Neural cell (in vitro differentiated cells): Measurements from ENCODE around the gene CRYBA1. TPM values are rescaled to one million over a fixed set of nuclear protein-coding genes. Genes with fewer than 3 reads are reported as not detected.

Source experiments
- H2AFZ ChIP-seq: fragments of 200-600, 300-800 bp; sonication (generic), shearing (Covaris generic); 2 replicates; pipeline ENCODE4 v1.6.0; 2014; ENCODE audit warnings: low read depth, mild to moderate bottlenecking, antibody characterized with exemption, low read length, moderate library complexity
- H3F3A ChIP-seq: fragments of 200-600 bp; shearing (Covaris generic); 2 replicates; pipeline ENCODE4 v1.6.1; 2016; ENCODE audit warnings: mild to moderate bottlenecking, moderate library complexity, mixed read lengths, antibody characterized with exemption, low read length; ENCODE audit not compliant: insufficient read depth, poor library complexity, severe bottlenecking
- H3K27ac ChIP-seq: fragments of 200-600, 300-800 bp; sonication (generic), shearing (Covaris generic); 2 replicates; pipeline ENCODE4 v1.5.1; 2014; ENCODE audit warnings: mild to moderate bottlenecking, low read length, moderate library complexity
- H3K27me3 ChIP-seq: fragments of 300-800, 200-600 bp; sonication (generic), shearing (Covaris generic); 2 replicates; pipeline ENCODE4 v1.6.0; 2014; ENCODE audit warnings: mild to moderate bottlenecking, low read depth, low read length, moderate library complexity; ENCODE audit not compliant: insufficient read depth
- H3K36me3 ChIP-seq: fragments of 300-800, 200-600 bp; sonication (generic), shearing (Covaris generic); 2 replicates; pipeline ENCODE4 v1.5.1; 2014; ENCODE audit warnings: mild to moderate bottlenecking, antibody characterized with exemption, low read length, moderate library complexity; ENCODE audit not compliant: insufficient read depth
- H3K4me2 ChIP-seq: fragments of 300-800, 200-600 bp; sonication (generic), shearing (Covaris generic); 2 replicates; pipeline ENCODE4 v1.6.0; 2014; ENCODE audit warnings: mild to moderate bottlenecking, low read length
- H3K4me3 ChIP-seq: fragments of 300-800, 200-600 bp; sonication (generic), shearing (Covaris generic); 2 replicates; pipeline ENCODE4 v1.5.1; 2014; ENCODE audit warnings: mild to moderate bottlenecking, low read length, moderate library complexity
- H3K79me2 ChIP-seq: fragments of 200-600 bp; shearing (Covaris generic); replicated peaks from 2 replicates; pipeline ENCODE4 v1.6.0; 2014; ENCODE audit warnings: mild to moderate bottlenecking, low read length, moderate library complexity; ENCODE audit not compliant: insufficient read depth
- H3K9ac ChIP-seq: fragments of 300-800, 200-600 bp; sonication (generic), shearing (Covaris generic); 2 replicates; pipeline ENCODE4 v1.6.1; 2016; ENCODE audit warnings: mild to moderate bottlenecking, low read length, mixed read lengths
- H3K9me2 ChIP-seq: fragments of 200-600 bp; shearing (Covaris generic); 2 replicates; pipeline ENCODE4 v1.6.1; 2016; ENCODE audit warnings: mild to moderate bottlenecking, low read length, mixed read lengths; ENCODE audit not compliant: insufficient read depth
- H3K9me3 ChIP-seq: fragments of 200-600, 300-800 bp; sonication (generic), shearing (Covaris generic); 2 replicates; pipeline ENCODE4 v1.6.1; 2016; ENCODE audit warnings: mild to moderate bottlenecking, mixed run types, low read length, moderate library complexity, mixed read lengths
- H4K20me1 ChIP-seq: fragments of 200-600 bp; shearing (Covaris generic); 2 replicates; pipeline ENCODE4 v1.6.1; 2016; ENCODE audit warnings: mild to moderate bottlenecking, mixed run types; ENCODE audit not compliant: insufficient read depth
- CTCF ChIP-seq: fragments of 450-650 bp; IDR thresholded peaks from 2 replicates; pipeline ENCODE4 v1.5.1; 2014; ENCODE audit warnings: antibody characterized with exemption, mild to moderate bottlenecking, moderate library complexity; ENCODE audit not compliant: poor library complexity, severe bottlenecking
- EP300 ChIP-seq: fragments of 450-650 bp; conservative IDR thresholded peaks from 2 replicates; pipeline ENCODE4 v1.6.1; 2014; ENCODE audit warnings: antibody characterized with exemption, mild to moderate bottlenecking, moderate library complexity; ENCODE audit not compliant: poor library complexity, severe bottlenecking
- EZH2 ChIP-seq: fragments of 200-600, 300-800 bp; shearing (Covaris generic), sonication (generic); IDR thresholded peaks from 2 replicates; pipeline ENCODE4 v1.6.1; 2014; ENCODE audit warnings: antibody characterized with exemption, low read length, borderline replicate concordance, mild to moderate bottlenecking; ENCODE audit not compliant: insufficient read depth, poor library complexity, severe bottlenecking
- MXI1 ChIP-seq: fragments of 450-650 bp; conservative IDR thresholded peaks from 2 replicates; pipeline ENCODE4 v1.6.1; 2014; ENCODE audit warnings: antibody characterized with exemption, mild to moderate bottlenecking; ENCODE audit not compliant: poor library complexity, severe bottlenecking
- POLR2AphosphoS5 ChIP-seq: IDR thresholded peaks from 2 replicates; pipeline ENCODE4 v1.6.1; 2012
- RAD21 ChIP-seq: fragments of 450-650 bp; conservative IDR thresholded peaks from 2 replicates; pipeline ENCODE4 v1.6.1; 2014; ENCODE audit warnings: antibody characterized with exemption, mild to moderate bottlenecking, moderate library complexity
- REST ChIP-seq: IDR thresholded peaks from 2 replicates; pipeline ENCODE4 v1.6.1; 2012; ENCODE audit warnings: borderline replicate concordance
- polyA plus RNA-seq: library from polyadenylated mRNA; depleted of rRNA; stranded (reverse); fragments of >200 nt; gene quantifications from 2 replicates; pipeline ENCODE4 v1.2.3, GENCODE V29; 2014

CRYBA1 gene
- polyA plus RNA-seq, 1 donor from 2014 or later = not detected

- Histone ChIP-seq H3K27me3 (no peaks in the 10 kb centered on the region), H3K79me2 (no peaks in the 10 kb centered on the region), H3K9me3 (no peaks in the 10 kb centered on the region), H3K9ac (no peak overlapping the region), H3K27ac (no peak overlapping the region), H4K20me1 (no peaks in the 10 kb centered on the region), H2AFZ (no peak overlapping the region), H3K9me2 (no peaks in the 10 kb centered on the region), H3K36me3 (no peaks in the 10 kb centered on the region), H3K4me3 (no peak overlapping the region), H3F3A (no peaks in the 10 kb centered on the region), H3K4me2 (no peak overlapping the region)
- TF ChIP-seq REST = no peak
- TF ChIP-seq RAD21 = no peak
- TF ChIP-seq POLR2AphosphoS5 = no peak
- no peak for TF ChIP-seq CTCF
These were observed 4.6 kb upstream of the CRYBA1 start for GRCh38 chr17:29242051-29242450.

- no peak overlapping the region for H2AFZ ChIP-seq
These were observed 3.9 kb upstream of the CRYBA1 start for GRCh38 chr17:29242790-29243189.

More at GRCh38 chr17:29242790-29243189, 3.9 kb upstream of the CRYBA1 start:
- H3F3A ChIP-seq = no peaks in the 10 kb centered on the region
- H3K27me3 ChIP-seq = no peaks in the 10 kb centered on the region
- no peak for TF ChIP-seq EP300
- no peak for TF ChIP-seq RAD21
- no peak for TF ChIP-seq MXI1
- TF ChIP-seq CTCF = no peak
- TF ChIP-seq POLR2AphosphoS5 = no peak
- no peak for TF ChIP-seq EZH2
- TF ChIP-seq REST = no peak
- H3K9me3 ChIP-seq = no peaks in the 10 kb centered on the region
- H4K20me1 ChIP-seq = no peaks in the 10 kb centered on the region
- H3K36me3 ChIP-seq = no peaks in the 10 kb centered on the region
- H3K27ac ChIP-seq = no peak overlapping the region
- H3K4me2 ChIP-seq = no peak overlapping the region
- H3K9ac ChIP-seq = no peak overlapping the region
- no peaks in the 10 kb centered on the region for H3K9me2 ChIP-seq
- H3K4me3 ChIP-seq = no peak overlapping the region
- no peaks in the 10 kb centered on the region for H3K79me2 ChIP-seq
